OCI-LY3 (cell line): ENCODE measurements around the gene FBXW4.

Experiments
- H2AFZ ChIP-seq: fragments of 200-600, 300-600 bp; shearing (Covaris generic); 2 replicates; pipeline ENCODE4 v1.6.0; 2014; ENCODE audit warnings: antibody characterized with exemption, low read depth, low read length
- H3K27ac ChIP-seq: fragments of 200-600, 300-600 bp; sonication (generic); 2 replicates; pipeline ENCODE4 v1.5.1; 2014; ENCODE audit warnings: mild to moderate bottlenecking, low read length, moderate library complexity, mixed read lengths
- H3K27me3 ChIP-seq: fragments of 200-600, 300-600 bp; sonication (generic); 2 replicates; pipeline ENCODE4 v1.6.1; 2014; ENCODE audit warnings: low read depth, low read length, mixed read lengths
- H3K36me3 ChIP-seq: fragments of 200-600, 300-600 bp; sonication (generic); replicated peaks from 2 replicates; pipeline ENCODE3; 2014; ENCODE audit warnings: low read depth, low read length, mixed read lengths
- H3K4me1 ChIP-seq: fragments of 300-600, 200-600 bp; sonication (generic); 2 replicates; pipeline ENCODE4 v1.6.1; 2014; ENCODE audit warnings: low read length, mixed read lengths
- H3K4me2 ChIP-seq: fragments of 200-600, 300-600 bp; sonication (generic); 2 replicates; pipeline ENCODE4 v1.6.1; 2014; ENCODE audit warnings: low read length, mixed read lengths
- H3K4me3 ChIP-seq: fragments of 300-600, 200-600 bp; sonication (generic); 2 replicates; pipeline ENCODE4 v1.5.1; 2014; ENCODE audit warnings: antibody characterized with exemption, mild to moderate bottlenecking, low read length, moderate library complexity
- H3K79me2 ChIP-seq: fragments of 300-600, 200-600 bp; shearing (Covaris generic); 2 replicates; pipeline ENCODE4 v1.6.1; 2014; ENCODE audit warnings: mild to moderate bottlenecking, low read length, mixed read lengths
- H3K9ac ChIP-seq: fragments of 300-600, 200-600 bp; shearing (Covaris generic); 2 replicates; pipeline ENCODE4 v1.6.0; 2014; ENCODE audit warnings: mild to moderate bottlenecking, low read length, moderate library complexity
- H3K9me3 ChIP-seq: fragments of 200-600, 300-600 bp; shearing (Covaris generic); 2 replicates; pipeline ENCODE4 v1.6.1; 2014; ENCODE audit warnings: low read length, mixed read lengths; ENCODE audit not compliant: insufficient read depth
- H4K20me1 ChIP-seq: fragments of 200-600, 300-600 bp; sonication (generic); 2 replicates; pipeline ENCODE4 v1.6.1; 2016; ENCODE audit warnings: low read length, mixed read lengths; ENCODE audit not compliant: insufficient read depth
- EZH2phosphoT487 ChIP-seq: fragments of 200-600 bp; shearing (Covaris generic); IDR thresholded peaks from 2 replicates; pipeline ENCODE4 v1.6.1; 2018; ENCODE audit warnings: antibody characterized with exemption, mixed run types, low read depth
- TF ChIP-seq, protein P1 (sequence below): fragments of 200-600, 300-600 bp; sonication (generic); IDR thresholded peaks from 2 replicates; pipeline ENCODE4 v1.5.1; 2014; ENCODE audit warnings: antibody characterized with exemption, low read length, low read depth

Gene FBXW4

DNA sequence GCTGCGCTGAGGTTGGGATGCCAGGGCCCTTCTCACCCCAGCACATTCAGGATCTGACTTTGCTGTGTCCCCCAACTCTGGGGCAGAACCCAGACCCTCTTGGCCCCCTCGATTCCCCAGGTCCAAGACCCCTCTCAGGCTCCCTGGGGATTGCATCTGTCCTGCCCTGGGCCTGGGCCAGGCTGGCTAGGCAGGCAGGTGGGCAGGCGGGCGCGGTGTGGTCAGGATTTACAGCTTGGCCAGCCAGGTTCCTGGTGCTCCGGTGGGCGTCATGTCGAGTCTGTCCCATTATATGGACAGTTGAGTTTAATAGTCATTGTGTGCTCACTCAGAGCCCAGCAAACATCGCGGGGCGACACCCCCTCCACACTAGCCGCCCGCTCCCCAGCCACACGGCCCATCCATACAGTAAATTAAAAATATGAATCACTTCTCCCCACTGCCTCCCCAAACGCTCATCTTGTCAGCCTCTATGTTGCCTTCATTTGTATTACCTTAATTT lies 130.4 kb downstream of the FBXW4 start:
- no peaks in the 10 kb centered on the region for H3K79me2 ChIP-seq
- no peak overlapping the region for H3K9ac ChIP-seq
- H3K4me1 ChIP-seq = no peaks in the 10 kb centered on the region
- H3K36me3 ChIP-seq = no peaks in the 10 kb centered on the region
- no peaks in the 10 kb centered on the region for H3K9me3 ChIP-seq
- H3K4me2 ChIP-seq = no peak overlapping the region
- no peaks in the 10 kb centered on the region for H4K20me1 ChIP-seq
- no peak overlapping the region for H3K27ac ChIP-seq
- no peak overlapping the region for H3K4me3 ChIP-seq
- peaks cover 14% of the 10 kb centered on the region; the same call in 1 of the 2 replicates for H3K27me3 ChIP-seq
- no peak overlapping the region for H2AFZ ChIP-seq
- no peak for TF ChIP-seq EZH2phosphoT487
- TF ChIP-seq, protein P1, sequence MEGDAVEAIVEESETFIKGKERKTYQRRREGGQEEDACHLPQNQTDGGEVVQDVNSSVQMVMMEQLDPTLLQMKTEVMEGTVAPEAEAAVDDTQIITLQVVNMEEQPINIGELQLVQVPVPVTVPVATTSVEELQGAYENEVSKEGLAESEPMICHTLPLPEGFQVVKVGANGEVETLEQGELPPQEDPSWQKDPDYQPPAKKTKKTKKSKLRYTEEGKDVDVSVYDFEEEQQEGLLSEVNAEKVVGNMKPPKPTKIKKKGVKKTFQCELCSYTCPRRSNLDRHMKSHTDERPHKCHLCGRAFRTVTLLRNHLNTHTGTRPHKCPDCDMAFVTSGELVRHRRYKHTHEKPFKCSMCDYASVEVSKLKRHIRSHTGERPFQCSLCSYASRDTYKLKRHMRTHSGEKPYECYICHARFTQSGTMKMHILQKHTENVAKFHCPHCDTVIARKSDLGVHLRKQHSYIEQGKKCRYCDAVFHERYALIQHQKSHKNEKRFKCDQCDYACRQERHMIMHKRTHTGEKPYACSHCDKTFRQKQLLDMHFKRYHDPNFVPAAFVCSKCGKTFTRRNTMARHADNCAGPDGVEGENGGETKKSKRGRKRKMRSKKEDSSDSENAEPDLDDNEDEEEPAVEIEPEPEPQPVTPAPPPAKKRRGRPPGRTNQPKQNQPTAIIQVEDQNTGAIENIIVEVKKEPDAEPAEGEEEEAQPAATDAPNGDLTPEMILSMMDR = no peak

DNA sequence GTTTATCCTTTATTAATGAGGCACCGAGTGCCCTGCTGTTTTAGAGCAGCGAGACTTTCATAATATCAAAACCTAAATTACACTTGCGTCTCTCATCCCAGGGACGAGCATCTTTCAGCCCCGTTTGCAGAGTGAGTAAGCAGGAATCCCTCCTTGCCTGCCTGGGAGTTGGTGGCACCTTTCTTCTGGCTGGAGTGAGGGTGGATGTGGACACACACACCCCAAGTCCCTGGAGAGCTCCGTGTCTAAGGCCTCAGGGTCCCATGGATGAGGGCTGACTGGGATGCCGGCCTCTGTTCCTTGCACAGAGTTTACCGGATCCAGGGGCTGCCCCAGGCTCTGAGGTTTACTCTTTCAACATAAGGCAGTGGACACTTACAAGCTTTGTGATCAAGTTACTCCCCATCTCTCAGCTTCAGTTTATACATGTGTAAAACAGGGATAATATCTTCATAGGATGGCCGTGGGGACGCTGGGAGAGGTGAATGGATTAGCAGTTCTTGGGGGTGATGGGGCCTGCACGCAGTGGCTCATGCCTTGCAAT lies 131.4 kb downstream of the FBXW4 start:
- Histone ChIP-seq H3K36me3 (no peaks in the 10 kb centered on the region), H4K20me1 (no peaks in the 10 kb centered on the region), H3K27me3 (peaks cover 14% of the 10 kb centered on the region; the same call in 1 of the 2 replicates), H3K9ac (no peak overlapping the region), H2AFZ (no peak overlapping the region), H3K27ac (no peak overlapping the region), H3K9me3 (no peaks in the 10 kb centered on the region), H3K4me2 (no peak overlapping the region), H3K4me1 (no peaks in the 10 kb centered on the region), H3K4me3 (no peak overlapping the region), H3K79me2 (no peaks in the 10 kb centered on the region)
- TF ChIP-seq, protein P1 = no peak
- no peak for TF ChIP-seq EZH2phosphoT487

DNA sequence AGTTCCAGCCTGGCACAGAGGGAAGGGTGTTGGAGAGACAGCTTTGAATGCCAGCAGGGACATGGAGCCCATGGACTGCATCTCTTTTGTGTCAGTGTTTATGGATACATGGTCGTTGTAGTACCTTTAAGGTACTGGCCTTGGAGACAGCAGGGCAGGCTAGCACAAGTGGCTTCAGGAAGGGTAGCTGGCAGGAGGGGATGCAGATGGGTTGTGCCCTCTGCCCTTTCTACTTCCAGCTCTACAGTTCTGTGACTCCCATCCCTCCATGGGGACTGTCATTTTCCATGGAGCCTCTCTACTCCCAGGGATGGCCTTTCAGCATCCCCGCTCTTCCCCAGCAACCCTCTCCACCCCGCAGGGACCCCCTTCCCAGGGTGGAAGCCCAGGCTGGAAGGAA lies 132.0 kb downstream of the FBXW4 start:
- no peaks in the 10 kb centered on the region for H3K79me2 ChIP-seq
- no peak overlapping the region for H3K27ac ChIP-seq
- H3K9me3 ChIP-seq = no peaks in the 10 kb centered on the region
- H3K9ac ChIP-seq = no peak overlapping the region
- H3K36me3 ChIP-seq = no peaks in the 10 kb centered on the region
- TF ChIP-seq, protein P1 = no peak
- no peak for TF ChIP-seq EZH2phosphoT487
- H3K4me1 ChIP-seq = no peaks in the 10 kb centered on the region
- no peak overlapping the region for H3K4me2 ChIP-seq
- H3K27me3 ChIP-seq = peaks cover 12% of the 10 kb centered on the region; the same call in 1 of the 2 replicates
- H4K20me1 ChIP-seq = no peaks in the 10 kb centered on the region
- H3K4me3 ChIP-seq = no peak overlapping the region
- H2AFZ ChIP-seq = no peak overlapping the region

- Histone ChIP-seq H3K27ac (no peak overlapping the region), H3K9ac (no peak overlapping the region), H3K4me3 (no peak overlapping the region), H4K20me1 (no peaks in the 10 kb centered on the region), H3K36me3 (no peaks in the 10 kb centered on the region), H3K27me3 (peaks cover 4% of the 10 kb centered on the region; the same call in 1 of the 2 replicates), H3K79me2 (no peaks in the 10 kb centered on the region), H3K9me3 (no peaks in the 10 kb centered on the region), H3K4me2 (no peak overlapping the region), H2AFZ (no peak overlapping the region), H3K4me1 (no peaks in the 10 kb centered on the region)
- TF ChIP-seq, protein P1 = no peak
These were observed 132.7 kb downstream of the FBXW4 start for GRCh38 chr10:101562231-101562630.
